Peyer's patch (tissue), 4 donors: ENCODE data around the gene PEX11G. TPM values are rescaled to one million over a fixed set of nuclear protein-coding genes. Genes with fewer than 3 reads are reported as not detected.

ENCODE experiments used
- DNase-seq, 3 donors: peaks; one replicate each; pipeline ENCODE4 v3.0.0-alpha.2; 2017 to 2019
- H3K27ac ChIP-seq, 4 donors: fragments of 200-600 bp; sonication (generic); one replicate each; pipeline ENCODE4 v1.5.1; 2016 to 2019
- H3K27me3 ChIP-seq, 2 donors: fragments of 200-600 bp; sonication (generic); one replicate each; pipeline ENCODE4 v1.5.1; 2019
- H3K36me3 ChIP-seq, 3 donors: fragments of 200-600 bp; sonication (generic); one replicate each; pipeline ENCODE4 v1.5.1; 2016 to 2019
- H3K4me1 ChIP-seq, 4 donors: fragments of 200-600 bp; sonication (generic); one replicate each; pipeline ENCODE4 v1.5.1; 2016 to 2019
- H3K4me3 ChIP-seq, 4 donors: fragments of 200-600 bp; sonication (generic); 1 replicate in 3 of 4; 2 replicates in 1 of 4; pipeline ENCODE4 v1.5.1; 2016 to 2019; ENCODE audit warnings: mild to moderate bottlenecking in 1 of 4
- H3K9me3 ChIP-seq, 4 donors: fragments of 200-600 bp; sonication (generic); one replicate each; pipeline ENCODE4 v1.5.1; 2016 to 2019; ENCODE audit warnings: mild to moderate bottlenecking in 1 of 4
- CTCF ChIP-seq, 6 experiments: fragments of 450-650 bp in 4 of 6; fragments of 200-600 bp in 2 of 6; sonication (generic) in 1 of 6; IDR thresholded peaks; one replicate each; pipeline ENCODE4 v1.5.1; 2017 to 2019; ENCODE audit warnings: antibody characterized with exemption in 6 of 6, mild to moderate bottlenecking in 3 of 6, moderate library complexity in 1 of 6
- POLR2A ChIP-seq, 2 donors: fragments of 450-650 bp; IDR thresholded peaks; one replicate each; pipeline ENCODE4 v1.5.1; 2017; ENCODE audit warnings: antibody characterized with exemption in 2 of 2, mild to moderate bottlenecking in 2 of 2, moderate library complexity in 2 of 2
- total RNA-seq, 4 donors: library from RNA; depleted of rRNA; stranded (reverse); fragments of >200 nt; gene quantifications; one replicate each; pipeline ENCODE4 v1.1.0, GENCODE V29; 2016

PEX11G gene
- total RNA-seq, 4 donors from 2014 or later: 8.2 to 14.3 (median 10.3) TPM; not detected in 1

GRCh38 chr19:7486923-7487322 is 1.9 kb downstream of the PEX11G start:
- Histone ChIP-seq H3K4me1 (peaks cover 0 to 22% (median 2%) of the 10 kb centered on the region in 4 donors), H3K4me3 (no peak overlapping the region), H3K27ac (no peak overlapping the region), H3K27me3 (no peaks in the 10 kb centered on the region), H3K36me3 (no peaks in the 10 kb centered on the region), H3K9me3 (no peaks in the 10 kb centered on the region)
- DNase-seq: no peak
- TF ChIP-seq CTCF (IDR thresholded peaks at IDR 0.05) (no peak), POLR2A (IDR thresholded peaks at IDR 0.05) (no peak)

GRCh38 chr19:7483720-7484201 is 5.1 kb downstream of the PEX11G start:
- no peak overlapping the region for H3K4me3 ChIP-seq
- peaks cover 0 to 22% (median 2%) of the 10 kb centered on the region in 4 donors for H3K4me1 ChIP-seq
- peak in 2 of 3 donors; percentile 76 for DNase-seq
- H3K9me3 ChIP-seq: no peaks in the 10 kb centered on the region
- H3K27ac ChIP-seq: peak overlapping the region in 3 of 4 donors; percentile 64 to 84 (median 78)
- TF ChIP-seq CTCF (IDR thresholded peaks at IDR 0.05) (no peak), POLR2A (IDR thresholded peaks at IDR 0.05) (no peak)
- H3K27me3 ChIP-seq: no peaks in the 10 kb centered on the region
- H3K36me3 ChIP-seq: no peaks in the 10 kb centered on the region

- no peaks in the 10 kb centered on the region for H3K27me3 ChIP-seq
- peak in 2 of 3 donors; percentile 68 to 80 for DNase-seq
- H3K4me3 ChIP-seq: no peak overlapping the region
- no peaks in the 10 kb centered on the region for H3K9me3 ChIP-seq
- TF ChIP-seq POLR2A (IDR thresholded peaks at IDR 0.05) (peak in 1 of 2 donors; percentile 22), CTCF (IDR thresholded peaks at IDR 0.05) (no peak)
- peak overlapping the region in 3 of 4 donors; percentile 64 to 84 (median 78) for H3K27ac ChIP-seq
- no peaks in the 10 kb centered on the region for H3K36me3 ChIP-seq
- H3K4me1 ChIP-seq: peaks cover 0 to 14% (median 2%) of the 10 kb centered on the region in 4 donors
These were observed 6.0 kb downstream of the PEX11G start for GRCh38 chr19:7482584-7483439.

- peaks cover 0 to 14% (median 2%) of the 10 kb centered on the region in 4 donors for H3K4me1 ChIP-seq
- H3K4me3 ChIP-seq: no peak overlapping the region
- DNase-seq: no peak
- no peaks in the 10 kb centered on the region for H3K36me3 ChIP-seq
- H3K27ac ChIP-seq: peak overlapping the region in 1 of 4 donors; percentile 44
- H3K27me3 ChIP-seq: no peaks in the 10 kb centered on the region
- no peaks in the 10 kb centered on the region for H3K9me3 ChIP-seq
- no peak for TF ChIP-seq CTCF (IDR thresholded peaks at IDR 0.05)
- no peak for TF ChIP-seq POLR2A (IDR thresholded peaks at IDR 0.05)
These were observed 7.9 kb downstream of the PEX11G start for GRCh38 chr19:7480970-7481255.

GRCh38 chr19:7480222-7480969 is 8.4 kb downstream of the PEX11G start:
- no peak for TF ChIP-seq POLR2A (IDR thresholded peaks at IDR 0.05)
- TF ChIP-seq CTCF (IDR thresholded peaks at IDR 0.05): no peak
- no peaks in the 10 kb centered on the region for H3K27me3 ChIP-seq
- no peaks in the 10 kb centered on the region for H3K9me3 ChIP-seq
- H3K36me3 ChIP-seq: no peaks in the 10 kb centered on the region
- no peak overlapping the region for H3K4me3 ChIP-seq
- no peak for DNase-seq
- peak overlapping the region in 2 of 4 donors; percentile 30 to 44 for H3K27ac ChIP-seq
- H3K4me1 ChIP-seq: peaks cover 0 to 14% (median 2%) of the 10 kb centered on the region in 4 donors
